ENCODE results near the gene KLF13. TPM values are rescaled to one million over a fixed set of nuclear protein-coding genes. Genes with fewer than 3 reads are reported as not detected.

Gene KLF13
- polyA plus RNA-seq, 1 donor (not counting 4 experiments of a cell fraction or from before 2014, with no cell fraction given), result 66.7 TPM

GRCh38 chr15:31391687-31392671 is 65.3 kb downstream of the KLF13 start:
- dilution Hi-C loops (cut with MboI; ENCODE audit: extremely low pct_ligation_motif_present, low sequenced_read_pairs), result no loop called here
- peaks cover 19% of the 10 kb centered on the region for H3K4me1 ChIP-seq (ENCODE audit: control insufficient read depth, extremely low read depth, insufficient read depth, low read length)
- peak overlapping the region; percentile 49 to 78 (median 72) for H3K4me3 ChIP-seq (ENCODE audit: control insufficient read depth in 2 of 3, extremely low read depth in 1 of 3, insufficient read depth in 2 of 3, low read depth in 1 of 3, low read length in 3 of 3)
- H2AFZ ChIP-seq (ENCODE audit: control insufficient read depth, low read length), result peak overlapping the region; percentile 95
- peak in 1 of 3 experiments; percentile 18 for TF ChIP-seq CTCF (optimal IDR thresholded peaks at IDR 0.05 in 1 of 3, IDR thresholded peaks at IDR 0.05 in 1 of 3, conservative IDR thresholded peaks at IDR 0.05 in 1 of 3; ENCODE audit: extremely low read depth in 1 of 3, insufficient read depth in 2 of 3, low read length in 3 of 3)
- TF ChIP-seq EZH2 (IDR thresholded peaks at IDR 0.05; ENCODE audit: low read length), result no peak
- no peaks in the 10 kb centered on the region for H3K9me3 ChIP-seq (ENCODE audit: control insufficient read depth, low read depth, low read length)
- H4K20me1 ChIP-seq (ENCODE audit: control insufficient read depth, extremely low read depth, insufficient read depth, low read length), result no peaks in the 10 kb centered on the region
- no peaks in the 10 kb centered on the region for H3K9me1 ChIP-seq (ENCODE audit: control insufficient read depth, extremely low read depth, insufficient read depth, low read length)
- H3K9ac ChIP-seq (ENCODE audit: control insufficient read depth, extremely low read depth, insufficient read depth, low read length), result peak overlapping the region; percentile 80
- FAIRE-seq (no peak), DNase-seq (ENCODE audit: low read depth, low spot score) (no peak)
- no peaks in the 10 kb centered on the region for H3K27me3 ChIP-seq (ENCODE audit: control insufficient read depth, extremely low read depth, insufficient read depth, low read length)
- H3K27ac ChIP-seq (ENCODE audit: control insufficient read depth, insufficient read depth, low read length), result peak overlapping the region; percentile 63
- no peaks in the 10 kb centered on the region for H3K79me2 ChIP-seq (ENCODE audit: control insufficient read depth, insufficient read depth, low read length)
- peak overlapping the region; percentile 87 for H3K4me2 ChIP-seq (ENCODE audit: control insufficient read depth, extremely low read depth, insufficient read depth, low read depth, low read length)
- no peaks in the 10 kb centered on the region for H3K36me3 ChIP-seq (ENCODE audit: control insufficient read depth in 2 of 2, extremely low read depth in 1 of 2, insufficient read depth in 2 of 2, low read length in 2 of 2)

- FAIRE-seq (no peak), DNase-seq (ENCODE audit: low read depth, low spot score) (no peak)
- peaks cover 18% of the 10 kb centered on the region for H3K4me1 ChIP-seq (ENCODE audit: control insufficient read depth, extremely low read depth, insufficient read depth, low read length)
- no peak overlapping the region for H3K4me3 ChIP-seq (ENCODE audit: control insufficient read depth in 2 of 3, extremely low read depth in 1 of 3, insufficient read depth in 2 of 3, low read depth in 1 of 3, low read length in 3 of 3)
- dilution Hi-C loops (cut with MboI; ENCODE audit: extremely low pct_ligation_motif_present, low sequenced_read_pairs), result no loop called here
- no peak for TF ChIP-seq EZH2 (IDR thresholded peaks at IDR 0.05; ENCODE audit: low read length)
- TF ChIP-seq CTCF (optimal IDR thresholded peaks at IDR 0.05 in 1 of 3, IDR thresholded peaks at IDR 0.05 in 1 of 3, conservative IDR thresholded peaks at IDR 0.05 in 1 of 3; ENCODE audit: extremely low read depth in 1 of 3, insufficient read depth in 2 of 3, low read length in 3 of 3), result no peak
- no peak overlapping the region for H3K9ac ChIP-seq (ENCODE audit: control insufficient read depth, extremely low read depth, insufficient read depth, low read length)
- H2AFZ ChIP-seq (ENCODE audit: control insufficient read depth, low read length), result no peak overlapping the region
- no peaks in the 10 kb centered on the region for H3K27me3 ChIP-seq (ENCODE audit: control insufficient read depth, extremely low read depth, insufficient read depth, low read length)
- no peaks in the 10 kb centered on the region for H4K20me1 ChIP-seq (ENCODE audit: control insufficient read depth, extremely low read depth, insufficient read depth, low read length)
- H3K9me1 ChIP-seq (ENCODE audit: control insufficient read depth, extremely low read depth, insufficient read depth, low read length), result no peaks in the 10 kb centered on the region
- H3K36me3 ChIP-seq (ENCODE audit: control insufficient read depth in 2 of 2, extremely low read depth in 1 of 2, insufficient read depth in 2 of 2, low read length in 2 of 2), result no peaks in the 10 kb centered on the region
- H3K9me3 ChIP-seq (ENCODE audit: control insufficient read depth, low read depth, low read length), result no peaks in the 10 kb centered on the region
- no peak overlapping the region for H3K27ac ChIP-seq (ENCODE audit: control insufficient read depth, insufficient read depth, low read length)
- H3K4me2 ChIP-seq (ENCODE audit: control insufficient read depth, extremely low read depth, insufficient read depth, low read depth, low read length), result peak overlapping the region; percentile 87
- no peaks in the 10 kb centered on the region for H3K79me2 ChIP-seq (ENCODE audit: control insufficient read depth, insufficient read depth, low read length)
These were observed 66.2 kb downstream of the KLF13 start for GRCh38 chr15:31392761-31393401.
